ENCODE results near the gene FBXO31. TPM values are rescaled to one million over a fixed set of nuclear protein-coding genes. Genes with fewer than 3 reads are reported as not detected.

FBXO31 gene
- total and polyA plus RNA-seq, 10 of the 15 experiments (the other 5 are each of a cell fraction or from before 2014, with no cell fraction given): 0.19 to 33.1 (median 10.3) TPM

- Histone ChIP-seq H3K79me2 (ENCODE audit: control insufficient read depth, insufficient read depth, low read length) (no peaks in the 10 kb centered on the region), H3K27ac (ENCODE audit: control insufficient read depth, insufficient read depth) (no peak overlapping the region), H3K9me3 (replicated peaks; ENCODE audit: control insufficient read depth, insufficient read depth, low read length) (no peaks in the 10 kb centered on the region; the same call in 2 of the 3 replicates), H3K9ac (ENCODE audit: control insufficient read depth, insufficient read depth, low read length) (no peak overlapping the region), H2AFZ (ENCODE audit: control insufficient read depth, low read depth, low read length) (no peak overlapping the region), H3K4me3 (no peak overlapping the region), H3K36me3 (ENCODE audit: control insufficient read depth in 2 of 2, insufficient read depth in 2 of 2, low read length in 1 of 2) (no peaks in the 10 kb centered on the region), H3K27me3 (replicated peaks in 1 of 2; ENCODE audit: control insufficient read depth in 2 of 2, insufficient read depth in 2 of 2, low read length in 1 of 2) (no peaks in the 10 kb centered on the region), H3K4me2 (ENCODE audit: control insufficient read depth, insufficient read depth) (no peak overlapping the region), H3K4me1 (ENCODE audit: control insufficient read depth, insufficient read depth, low read length) (no peaks in the 10 kb centered on the region), H4K20me1 (ENCODE audit: control insufficient read depth, insufficient read depth) (no peaks in the 10 kb centered on the region; the same call in 1 of the 2 replicates)
- no peak for DNase-seq (ENCODE audit: low read depth, low spot score)
- TF ChIP-seq ASH2L (IDR thresholded peaks at IDR 0.05; ENCODE audit: borderline replicate concordance, low read depth) (no peak), POLR2AphosphoS2 (IDR thresholded peaks at IDR 0.05; ENCODE audit: low read depth, low read length) (no peak), ZNF384 (IDR thresholded peaks at IDR 0.05; ENCODE audit: borderline replicate concordance, low read depth, low read length) (no peak), NRF1 (conservative IDR thresholded peaks at IDR 0.05; ENCODE audit: low read depth, low read length) (no peak), JUNB (IDR thresholded peaks at IDR 0.05) (no peak), ATF2 (IDR thresholded peaks at IDR 0.05; ENCODE audit: low read length) (no peak), BHLHE40 (IDR thresholded peaks at IDR 0.05; ENCODE audit: borderline replicate concordance in 1 of 2, low read depth in 2 of 2, low read length in 1 of 2) (no peak), MTA3 (IDR thresholded peaks at IDR 0.05; ENCODE audit: borderline replicate concordance, low read length) (no peak), RB1 (IDR thresholded peaks at IDR 0.05; ENCODE audit: borderline replicate concordance) (no peak), EP300 (IDR thresholded peaks at IDR 0.05; ENCODE audit: borderline replicate concordance in 1 of 2, control insufficient read depth in 1 of 2, low read depth in 2 of 2, low read length in 2 of 2) (no peak), IKZF2 (IDR thresholded peaks at IDR 0.05) (no peak), POLR2A (IDR thresholded peaks at IDR 0.05; ENCODE audit: low read depth, low read length) (no peak), PKNOX1 (IDR thresholded peaks at IDR 0.05) (no peak), NR2C2 (IDR thresholded peaks at IDR 0.05; ENCODE audit: borderline replicate concordance, control insufficient read depth, insufficient read length, low read depth) (no peak), FOS (IDR thresholded peaks at IDR 0.05; ENCODE audit: borderline replicate concordance, extremely low read depth, insufficient read length) (no peak), BMI1 (IDR thresholded peaks at IDR 0.05; ENCODE audit: borderline replicate concordance) (no peak), RCOR1 (conservative IDR thresholded peaks at IDR 0.05; ENCODE audit: low read depth, low read length) (no peak)
- WGBS (ENCODE audit: insufficient coverage, insufficient replicate concordance, low lambda C conversion rate, missing lambda C conversion rate): 77% methylated on average over 25 of the region's 25 CpGs
- ChIA-PET CTCF (interaction anchor here (0.6 kb wide), 1 partner anchor 27 kb away, joined by 3 read pairs; no protein-coding TSS in a partner anchor), SMC1A (ENCODE audit: uncharacterized antibody, unreplicated experiment) (interaction anchor here (0.7 to 1.3 kb wide), 2 partner anchors 19 to 23 kb away, joined by 3 to 4 read pairs; no protein-coding TSS in a partner anchor), RAD21 (ENCODE audit: unreplicated experiment) (no interaction called here), POLR2A (no interaction called here)
- FAIRE-seq: no peak
- in situ Hi-C loops (cut with MboI): no loop called here
- ATAC-seq: no peak
- intact Hi-C loops (cut with micrococcal nuclease; ENCODE audit: unreplicated experiment): no loop called here
- BruUV-seq (replicated peaks): no TSS peak
Observed at GRCh38 chr16:87421003-87421912, 37.7 kb upstream of the FBXO31 start.
